H9 (cell line): ENCODE data around the gene RFX4. TPM values are rescaled to one million over a fixed set of nuclear protein-coding genes. Genes with fewer than 3 reads are reported as not detected.

Source experiments
- DNase-seq: peaks from one replicate; pipeline ENCODE4 v3.0.0-alpha.2; 2017
- H2AFZ ChIP-seq: one replicate; pipeline ENCODE4 v1.6.1; 2013; ENCODE audit warnings: mild to moderate bottlenecking, low read length, control low read depth, moderate library complexity
- H2AK5ac ChIP-seq: 2 replicates; pipeline ENCODE4 v1.6.1; 2013; ENCODE audit warnings: low read length, control low read depth, mixed read lengths; ENCODE audit not compliant: insufficient read length
- H2BK120ac ChIP-seq: one replicate; pipeline ENCODE4 v1.6.1; 2013; ENCODE audit warnings: low read depth, mild to moderate bottlenecking, low read length, control low read depth, inconsistent platforms; ENCODE audit not compliant: poor library complexity, severe bottlenecking
- H2BK12ac ChIP-seq: 2 replicates; pipeline ENCODE4 v1.6.1; 2013; ENCODE audit warnings: low read length, control low read depth, mixed read lengths, low read depth; ENCODE audit not compliant: insufficient read length
- H2BK15ac ChIP-seq: 2 replicates; pipeline ENCODE4 v1.6.1; 2013; ENCODE audit warnings: low read depth, low read length, control low read depth
- H2BK20ac ChIP-seq: one replicate; pipeline ENCODE4 v1.6.1; 2013; ENCODE audit warnings: low read depth, mild to moderate bottlenecking, low read length, control low read depth, inconsistent platforms; ENCODE audit not compliant: poor library complexity, severe bottlenecking
- H2BK5ac ChIP-seq: 2 replicates; pipeline ENCODE4 v1.6.1; 2013; ENCODE audit warnings: low read length, control low read depth, mixed read lengths; ENCODE audit not compliant: insufficient read length
- H3K14ac ChIP-seq: 2 replicates; pipeline ENCODE4 v1.6.1; 2013; ENCODE audit warnings: low read length, control low read depth; ENCODE audit not compliant: insufficient read depth
- H3K18ac ChIP-seq: 2 replicates; pipeline ENCODE4 v1.6.1; 2013; ENCODE audit warnings: low read depth, mild to moderate bottlenecking, mixed read lengths, low read length, control low read depth; ENCODE audit not compliant: insufficient read length
- H3K23ac ChIP-seq: 2 replicates; pipeline ENCODE4 v1.6.1; 2013; ENCODE audit warnings: low read length, control low read depth, mixed read lengths, low read depth; ENCODE audit not compliant: insufficient read length
- H3K23me2 ChIP-seq: 2 replicates; pipeline ENCODE4 v1.6.1; 2013; ENCODE audit warnings: low read depth, mild to moderate bottlenecking, mixed read lengths, low read length, control low read depth; ENCODE audit not compliant: insufficient read length, poor library complexity, severe bottlenecking
- H3K27ac ChIP-seq: 2 replicates; pipeline ENCODE4 v1.5.1; 2013; ENCODE audit warnings: low read length, control low read depth, mixed read lengths, low read depth; ENCODE audit not compliant: insufficient read length
- H3K27me3 ChIP-seq: 2 replicates; pipeline ENCODE4 v1.6.1; 2013; ENCODE audit warnings: low read length, control low read depth, inconsistent platforms; ENCODE audit not compliant: insufficient read depth
- H3K4ac ChIP-seq: 2 replicates; pipeline ENCODE4 v1.6.1; 2013; ENCODE audit warnings: low read depth, mild to moderate bottlenecking, control low read depth, inconsistent platforms, low read length, moderate library complexity
- H3K4me1 ChIP-seq: 2 replicates; pipeline ENCODE4 v1.6.1; 2013; ENCODE audit warnings: low read length, control low read depth, inconsistent platforms; ENCODE audit not compliant: insufficient read depth
- H3K4me2 ChIP-seq: 2 replicates; pipeline ENCODE4 v1.6.1; 2013; ENCODE audit warnings: low read length, control low read depth, mixed read lengths; ENCODE audit not compliant: insufficient read length, insufficient read depth
- H3K56ac ChIP-seq: 2 replicates; pipeline ENCODE4 v1.6.1; 2013; ENCODE audit warnings: low read depth, mild to moderate bottlenecking, mixed read lengths, low read length, control low read depth; ENCODE audit not compliant: insufficient read length
- H3K79me1 ChIP-seq: 2 replicates; pipeline ENCODE4 v1.6.1; 2013; ENCODE audit warnings: low read depth, mild to moderate bottlenecking, moderate library complexity, low read length, control low read depth, inconsistent platforms; ENCODE audit not compliant: insufficient read depth, poor library complexity, severe bottlenecking
- H3K79me2 ChIP-seq: 2 replicates; pipeline ENCODE4 v1.6.1; 2013; ENCODE audit warnings: low read length, control low read depth, inconsistent platforms; ENCODE audit not compliant: insufficient read depth
- H3K9ac ChIP-seq: 2 replicates; pipeline ENCODE4 v1.6.1; 2013; ENCODE audit warnings: low read length, control low read depth, mixed read lengths; ENCODE audit not compliant: insufficient read length; ENCODE audit errors: extremely low read depth
- H3K9me3 ChIP-seq: one replicate; pipeline ENCODE4 v1.6.1; 2013; ENCODE audit warnings: low read depth, low read length, inconsistent platforms; ENCODE audit not compliant: control insufficient read depth
- H3T11ph ChIP-seq: one replicate; pipeline ENCODE4 v1.6.1; 2013; ENCODE audit warnings: mild to moderate bottlenecking, low read length, control low read depth, inconsistent platforms
- H4K20me1 ChIP-seq: one replicate; pipeline ENCODE4 v1.6.1; 2013; ENCODE audit not compliant: control insufficient read depth, insufficient read length, insufficient read depth
- H4K5ac ChIP-seq: 2 replicates; pipeline ENCODE4 v1.6.1; 2013; ENCODE audit warnings: low read depth, mild to moderate bottlenecking, mixed read lengths, low read length, control low read depth; ENCODE audit not compliant: insufficient read length
- H4K8ac ChIP-seq: replicated peaks from 2 replicates; pipeline ENCODE4 v1.6.1; 2013; ENCODE audit warnings: low read length, control low read depth, mixed read lengths, low read depth; ENCODE audit not compliant: insufficient read length
- H4K91ac ChIP-seq: 2 replicates; pipeline ENCODE4 v1.6.1; 2013; ENCODE audit warnings: low read depth, mild to moderate bottlenecking, moderate library complexity, mixed read lengths, low read length, control low read depth; ENCODE audit not compliant: insufficient read length
- H3K27ac Mint-ChIP-seq, 3 experiments: 2 replicates in 2 of 3; 3 replicates in 1 of 3; pipeline ENCODE4 v1.8.0; 2020 to 2021; ENCODE audit warnings: mixed read lengths in 3 of 3, mild to moderate bottlenecking in 1 of 3, moderate library complexity in 1 of 3
- H3K27me3 Mint-ChIP-seq: 2 replicates; pipeline ENCODE4 v1.8.0; 2021; ENCODE audit warnings: low read depth, mild to moderate bottlenecking, moderate library complexity, mixed read lengths
- H3K36me3 Mint-ChIP-seq, 3 experiments: 2 replicates in 2 of 3; 3 replicates in 1 of 3; pipeline ENCODE4 v1.8.0; 2020 to 2021; ENCODE audit warnings: low read depth in 3 of 3, mixed read lengths in 3 of 3; ENCODE audit not compliant: insufficient read depth in 1 of 3
- H3K4me1 Mint-ChIP-seq, 2 experiments: 2 replicates each; pipeline ENCODE4 v1.8.0; 2020; ENCODE audit warnings: mixed read lengths in 2 of 2
- H3K4me3 Mint-ChIP-seq, 2 experiments: 2 replicates in 1 of 2; 3 replicates in 1 of 2; pipeline ENCODE4 v1.8.0; 2020 to 2021; ENCODE audit warnings: mild to moderate bottlenecking in 2 of 2, mixed read lengths in 2 of 2, moderate library complexity in 1 of 2
- H3K9me3 Mint-ChIP-seq, 2 experiments: 2 replicates in 1 of 2; 3 replicates in 1 of 2; pipeline ENCODE4 v1.8.0; 2020; ENCODE audit warnings: mild to moderate bottlenecking in 2 of 2, mixed read lengths in 2 of 2, moderate library complexity in 1 of 2
- WGBS: extraction: QIAGEN DNeasy Blood & Tissue Kit; methylation state at CpG from one replicate; pipeline ENCODE4 v1.1.7; 2013; ENCODE audit warnings: missing lambda C conversion rate, low lambda C conversion rate, mixed read lengths; ENCODE audit not compliant: insufficient read length; ENCODE audit errors: extremely low coverage; 5-methylcytosine and 5-hydroxymethylcytosine counted together
- total RNA-seq: library from RNA; stranded (reverse); gene quantifications from 2 replicates; pipeline ENCODE4 v1.2.1, GENCODE V29; 2021
- TF ChIP-seq, protein P1 (sequence below): fragments of 200-600 bp; sonication (generic); conservative IDR thresholded peaks from 3 replicates; pipeline ENCODE4 v1.8.0; 2021; ENCODE audit warnings: antibody characterized with exemption, mild to moderate bottlenecking

Gene RFX4
- total RNA-seq, 1 experiment from 2014 or later = 0.57 TPM

DNA sequence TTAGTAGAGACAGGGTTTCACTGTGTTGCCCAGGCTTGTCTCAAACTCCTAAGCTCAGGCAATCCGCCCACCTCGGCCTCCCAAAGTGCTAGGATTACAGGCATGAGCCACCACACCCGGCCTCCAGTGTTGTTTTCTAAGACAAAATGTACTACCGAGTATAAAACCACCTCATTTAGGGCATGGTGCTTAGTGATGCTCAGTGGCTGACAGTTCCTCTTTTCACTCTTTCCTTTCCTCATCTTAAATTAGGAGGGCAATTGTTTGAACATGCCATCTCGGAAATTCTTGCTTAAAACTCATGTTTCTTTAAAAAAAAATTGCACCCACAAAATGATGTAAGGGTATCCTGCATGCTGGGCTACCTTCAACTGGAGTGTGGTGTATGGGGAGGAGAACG is 89.0 kb downstream of the RFX4 start:
- H3K9me3 Mint-ChIP-seq = no peaks in the 10 kb centered on the region; a peak in 1 of 5 replicates
- Histone ChIP-seq H4K5ac (no peak overlapping the region), H3K23ac (no peak overlapping the region), H3K4me2 (no peak overlapping the region), H3K23me2 (no peaks in the 10 kb centered on the region), H3K79me2 (no peaks in the 10 kb centered on the region), H3K18ac (no peak overlapping the region), H4K91ac (no peak overlapping the region), H2BK15ac (no peak overlapping the region), H2BK5ac (no peak overlapping the region), H4K20me1 (no peaks in the 10 kb centered on the region), H2BK20ac (no peak overlapping the region), H3K9me3 (no peaks in the 10 kb centered on the region), H3K79me1 (no peaks in the 10 kb centered on the region), H4K8ac (no peak overlapping the region), H3K4me1 (0 out of 2 replicates have a peak, but pooled peaks cover 3% of the 10 kb centered on the region), H3T11ph (no peak overlapping the region), H2AK5ac (no peak overlapping the region), H2BK12ac (no peak overlapping the region), H3K14ac (no peak overlapping the region), H2BK120ac (no peak overlapping the region), H3K4ac (no peak overlapping the region), H2AFZ (no peak overlapping the region), H3K9ac (no peak overlapping the region), H3K27ac (no peak overlapping the region), H3K56ac (no peak overlapping the region), H3K27me3 (peaks cover 2% of the 10 kb centered on the region; the same call in 1 of the 2 replicates)
- H3K27me3 Mint-ChIP-seq = peaks cover 24% of the 10 kb centered on the region
- H3K27ac Mint-ChIP-seq = no peak overlapping the region
- no peaks in the 10 kb centered on the region for H3K36me3 Mint-ChIP-seq
- TF ChIP-seq, protein P1, sequence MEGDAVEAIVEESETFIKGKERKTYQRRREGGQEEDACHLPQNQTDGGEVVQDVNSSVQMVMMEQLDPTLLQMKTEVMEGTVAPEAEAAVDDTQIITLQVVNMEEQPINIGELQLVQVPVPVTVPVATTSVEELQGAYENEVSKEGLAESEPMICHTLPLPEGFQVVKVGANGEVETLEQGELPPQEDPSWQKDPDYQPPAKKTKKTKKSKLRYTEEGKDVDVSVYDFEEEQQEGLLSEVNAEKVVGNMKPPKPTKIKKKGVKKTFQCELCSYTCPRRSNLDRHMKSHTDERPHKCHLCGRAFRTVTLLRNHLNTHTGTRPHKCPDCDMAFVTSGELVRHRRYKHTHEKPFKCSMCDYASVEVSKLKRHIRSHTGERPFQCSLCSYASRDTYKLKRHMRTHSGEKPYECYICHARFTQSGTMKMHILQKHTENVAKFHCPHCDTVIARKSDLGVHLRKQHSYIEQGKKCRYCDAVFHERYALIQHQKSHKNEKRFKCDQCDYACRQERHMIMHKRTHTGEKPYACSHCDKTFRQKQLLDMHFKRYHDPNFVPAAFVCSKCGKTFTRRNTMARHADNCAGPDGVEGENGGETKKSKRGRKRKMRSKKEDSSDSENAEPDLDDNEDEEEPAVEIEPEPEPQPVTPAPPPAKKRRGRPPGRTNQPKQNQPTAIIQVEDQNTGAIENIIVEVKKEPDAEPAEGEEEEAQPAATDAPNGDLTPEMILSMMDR = no peak
- no CpG with 5 or more reads among the region's 6 CpGs for WGBS
- peaks cover 19 to 23% of the 10 kb centered on the region in 2 experiments for H3K4me1 Mint-ChIP-seq
- H3K4me3 Mint-ChIP-seq = no peak overlapping the region
- no peak for DNase-seq
